Fibroblast of skin of left quadriceps (primary cell): Measurements from ENCODE around the gene ZFYVE1.
A peak's percentile ranks its signal among the peaks of the same experiment; 100 is the strongest.
"Not testable (repeated sequence)": the region's sequence is repeated elsewhere in the genome, so short reads cannot be mapped to it uniquely, and the experiment has no call there.

Source experiments
- DNase-seq, 2 experiments: peaks; one replicate each; pipeline ENCODE4 v3.0.0-alpha.2; 2013; ENCODE audit warnings: low read depth in 2 of 2

The ZFYVE1 gene

GRCh38 chr14:72958548-72958947, 68.4 kb downstream of the ZFYVE1 start:
- no peak for DNase-seq

GRCh38 chr14:72957213-72957612, 69.7 kb downstream of the ZFYVE1 start:
- no peak for DNase-seq

GRCh38 chr14:72956741-72957140, 70.2 kb downstream of the ZFYVE1 start:
- not testable (repeated sequence) for DNase-seq

- no peak for DNase-seq
These were observed 74.7 kb downstream of the ZFYVE1 start for GRCh38 chr14:72952171-72952570.

GRCh38 chr14:72948481-72949138, 78.3 kb downstream of the ZFYVE1 start:
- peak; percentile 25 to 41 for DNase-seq

GRCh38 chr14:72947366-72948160, 79.3 kb downstream of the ZFYVE1 start:
- no peak for DNase-seq

- DNase-seq, result no peak
These were observed 80.4 kb downstream of the ZFYVE1 start for GRCh38 chr14:72946491-72946890.

GRCh38 chr14:72945356-72946027, 81.4 kb downstream of the ZFYVE1 start:
- DNase-seq, result no peak

- DNase-seq, result no peak
These were observed 83.0 kb downstream of the ZFYVE1 start for GRCh38 chr14:72943876-72944430.

GRCh38 chr14:72942934-72943333, 84.0 kb downstream of the ZFYVE1 start:
- no peak for DNase-seq

GRCh38 chr14:72941286-72941985, 85.5 kb downstream of the ZFYVE1 start:
- no peak for DNase-seq

- DNase-seq, result no peak
These were observed 87.3 kb downstream of the ZFYVE1 start for GRCh38 chr14:72939630-72940029.

- DNase-seq, result no peak
These were observed 94.0 kb downstream of the ZFYVE1 start for GRCh38 chr14:72932893-72933292.

- DNase-seq, result no peak
These were observed 97.4 kb downstream of the ZFYVE1 start for GRCh38 chr14:72929316-72930080.

GRCh38 chr14:72928872-72929271, 98.0 kb downstream of the ZFYVE1 start:
- no peak for DNase-seq

- DNase-seq, result peak; percentile 97 to 98
These were observed 100.4 kb downstream of the ZFYVE1 start, which contains the start of gene DCAF4 for GRCh38 chr14:72926292-72927028. Gene DCAF4, plus strand, starts transcription at chr14:72926464. Its CDS starts 11,515 bp downstream, at chr14:72937979.

- DNase-seq, result no peak
These were observed 101.1 kb downstream of the ZFYVE1 start for GRCh38 chr14:72925815-72926291.

- DNase-seq, result no peak
These were observed 101.6 kb downstream of the ZFYVE1 start for GRCh38 chr14:72925171-72925759.

- DNase-seq, result no peak
These were observed 102.6 kb downstream of the ZFYVE1 start for GRCh38 chr14:72924337-72924736.

- DNase-seq, result no peak
These were observed 105.5 kb downstream of the ZFYVE1 start for GRCh38 chr14:72921396-72921795.
